GM12872 (cell line): Measurements from ENCODE around the gene PRMT7.
A peak's percentile ranks its signal among the peaks of the same experiment; 100 is the strongest.

Source experiments
- TF ChIP-seq, protein P1 (sequence below): IDR thresholded peaks from 3 replicates; pipeline ENCODE4 v1.5.1; 2011; ENCODE audit warnings: low read depth, mild to moderate bottlenecking, low read length, moderate library complexity; ENCODE audit not compliant: insufficient read depth

The PRMT7 gene

DNA sequence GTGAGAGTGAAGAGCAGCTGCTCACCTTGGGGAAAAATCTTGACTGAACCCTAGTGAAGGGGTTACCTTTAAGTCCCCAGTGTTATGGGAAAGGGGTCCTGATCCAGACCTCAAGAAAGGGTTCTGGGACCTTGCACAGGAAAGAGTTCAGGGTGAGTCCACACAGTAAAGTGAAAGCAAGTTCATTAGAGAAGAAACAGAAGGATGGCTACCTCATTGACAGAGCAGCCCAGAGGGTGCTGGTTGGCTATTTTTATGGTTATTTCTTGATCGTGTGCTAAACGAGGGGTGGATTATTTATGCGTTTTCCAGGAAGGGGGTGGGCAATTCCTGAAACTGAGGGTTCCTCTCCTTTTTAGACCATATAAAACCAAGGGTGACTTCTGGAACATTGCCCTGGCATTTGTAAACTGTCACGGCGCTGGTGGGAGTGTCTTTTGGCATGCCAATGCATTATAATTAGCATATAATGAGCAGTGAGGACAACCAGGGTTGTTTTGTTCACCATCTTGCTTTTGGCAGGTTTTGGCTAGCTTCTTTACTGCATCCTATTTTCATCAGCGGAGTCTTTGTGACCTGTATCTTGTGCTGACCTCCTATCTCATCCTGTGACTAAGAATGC lies 79.0 kb downstream of the PRMT7 start:
- TF ChIP-seq, protein P1, sequence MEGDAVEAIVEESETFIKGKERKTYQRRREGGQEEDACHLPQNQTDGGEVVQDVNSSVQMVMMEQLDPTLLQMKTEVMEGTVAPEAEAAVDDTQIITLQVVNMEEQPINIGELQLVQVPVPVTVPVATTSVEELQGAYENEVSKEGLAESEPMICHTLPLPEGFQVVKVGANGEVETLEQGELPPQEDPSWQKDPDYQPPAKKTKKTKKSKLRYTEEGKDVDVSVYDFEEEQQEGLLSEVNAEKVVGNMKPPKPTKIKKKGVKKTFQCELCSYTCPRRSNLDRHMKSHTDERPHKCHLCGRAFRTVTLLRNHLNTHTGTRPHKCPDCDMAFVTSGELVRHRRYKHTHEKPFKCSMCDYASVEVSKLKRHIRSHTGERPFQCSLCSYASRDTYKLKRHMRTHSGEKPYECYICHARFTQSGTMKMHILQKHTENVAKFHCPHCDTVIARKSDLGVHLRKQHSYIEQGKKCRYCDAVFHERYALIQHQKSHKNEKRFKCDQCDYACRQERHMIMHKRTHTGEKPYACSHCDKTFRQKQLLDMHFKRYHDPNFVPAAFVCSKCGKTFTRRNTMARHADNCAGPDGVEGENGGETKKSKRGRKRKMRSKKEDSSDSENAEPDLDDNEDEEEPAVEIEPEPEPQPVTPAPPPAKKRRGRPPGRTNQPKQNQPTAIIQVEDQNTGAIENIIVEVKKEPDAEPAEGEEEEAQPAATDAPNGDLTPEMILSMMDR, result no peak

DNA sequence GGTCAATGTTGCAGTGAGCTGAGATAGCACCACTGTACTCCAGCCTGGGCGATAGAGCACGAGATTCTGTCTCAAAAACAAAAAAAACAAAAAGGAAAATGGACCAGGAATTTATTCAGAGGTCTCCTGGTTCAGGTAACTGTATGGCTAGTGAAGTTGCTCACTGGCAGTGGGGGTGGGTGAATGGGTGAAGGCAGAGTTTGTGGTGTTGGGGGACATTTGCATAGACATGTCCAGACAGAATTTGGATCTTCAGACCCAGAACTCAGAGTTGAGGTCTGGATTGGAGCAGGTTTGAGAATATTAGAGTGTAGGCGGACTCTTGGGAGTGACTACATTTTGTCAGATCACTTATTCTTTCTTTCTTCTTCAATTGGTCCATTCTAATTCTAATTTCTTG lies 82.5 kb downstream of the PRMT7 start:
- TF ChIP-seq, protein P1, result no peak

DNA sequence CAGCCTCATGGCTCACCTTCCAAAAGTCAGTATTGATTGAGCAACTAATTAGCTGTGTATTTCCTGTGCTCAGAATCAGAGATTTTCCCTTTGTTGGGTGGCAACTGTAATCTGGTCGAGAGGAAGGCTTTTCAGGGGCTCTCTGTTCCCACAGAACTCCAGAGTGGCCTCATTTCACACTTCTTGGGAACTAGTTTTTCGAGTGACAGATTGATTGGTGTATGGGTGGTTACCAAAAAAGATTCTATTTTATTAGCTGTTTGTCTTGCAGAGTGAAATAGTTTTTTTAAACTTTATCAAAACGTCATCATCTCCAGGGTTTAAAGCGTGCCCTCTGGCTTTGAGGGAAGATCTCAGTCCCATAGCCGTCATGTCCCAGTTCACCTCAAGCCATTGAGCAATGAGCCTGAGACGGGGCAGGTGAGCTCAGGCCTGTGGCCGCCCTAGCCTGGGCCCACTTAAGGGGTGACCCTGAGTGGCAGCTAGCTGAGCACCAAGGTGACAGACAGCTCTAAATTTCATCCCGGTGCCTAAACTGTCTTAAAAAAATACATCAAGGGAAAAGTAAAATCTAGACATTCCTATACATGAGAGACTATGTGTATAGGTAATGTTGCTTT lies 84.5 kb downstream of the PRMT7 start:
- TF ChIP-seq, protein P1, result no peak

DNA sequence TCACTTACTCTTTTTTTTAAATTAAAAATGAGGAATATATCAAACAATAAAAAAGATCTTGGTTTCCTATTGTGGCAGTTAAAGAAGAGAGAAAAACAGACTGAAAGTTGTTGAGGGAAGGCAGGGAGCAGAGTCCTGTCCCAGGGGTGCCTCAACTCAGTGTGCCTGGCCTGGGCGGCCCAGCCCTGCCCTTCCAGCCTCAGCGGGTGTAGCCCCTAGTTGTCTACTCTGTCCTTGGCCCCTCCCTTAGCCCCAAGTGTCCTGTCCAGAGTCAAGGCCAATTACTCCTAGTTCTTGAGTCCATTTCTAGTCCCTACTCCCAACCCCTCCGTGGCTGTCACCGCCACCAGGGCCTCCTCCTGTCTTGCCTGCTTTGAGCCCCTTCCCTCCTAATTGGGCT lies 85.0 kb downstream of the PRMT7 start:
- TF ChIP-seq, protein P1, result no peak

DNA sequence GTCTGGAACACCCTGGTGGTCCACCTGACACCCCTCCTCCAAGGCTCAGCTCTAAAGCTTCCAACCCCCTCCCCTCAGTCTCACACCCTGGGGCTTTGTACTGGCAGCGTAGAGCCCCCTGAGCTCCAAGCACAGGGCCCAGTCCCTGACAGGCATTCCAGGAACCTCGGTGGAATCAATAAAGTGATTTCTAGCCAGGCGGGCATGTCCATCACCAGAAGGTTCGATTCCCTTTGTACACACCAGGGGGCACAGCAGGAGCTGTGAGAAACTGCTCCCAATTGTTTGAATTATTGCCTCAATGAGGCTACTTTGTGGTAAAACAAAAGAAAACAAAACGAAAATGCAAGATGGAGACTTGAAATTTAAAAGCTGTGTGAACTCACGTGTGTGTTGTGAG lies 85.7 kb downstream of the PRMT7 start:
- TF ChIP-seq, protein P1, result peak; percentile 77

DNA sequence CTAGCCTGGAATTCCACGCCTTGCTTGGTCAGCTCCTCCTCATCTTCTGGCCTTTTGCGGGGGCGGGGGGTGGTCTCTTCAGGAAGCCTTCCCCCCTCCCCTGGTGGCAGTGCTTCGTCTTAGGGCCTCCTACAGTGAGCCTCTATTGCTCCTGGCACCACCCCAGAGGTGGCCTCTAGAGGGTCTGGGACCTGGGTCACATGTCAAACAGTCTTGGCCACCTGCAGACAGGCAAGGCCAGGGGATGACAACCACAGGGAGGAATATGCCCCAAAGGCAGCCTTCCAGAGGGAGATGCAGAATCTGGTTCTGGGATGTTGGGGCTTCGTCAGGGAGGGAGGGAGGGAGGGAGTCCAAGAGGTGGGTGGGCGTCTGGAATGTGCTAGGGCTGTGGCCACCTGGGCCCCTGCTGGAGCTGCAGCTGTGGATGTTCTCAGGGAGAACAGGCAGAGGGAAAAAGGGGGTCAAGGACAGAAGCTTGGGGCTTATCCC lies 86.9 kb downstream of the PRMT7 start:
- TF ChIP-seq, protein P1, result no peak

DNA sequence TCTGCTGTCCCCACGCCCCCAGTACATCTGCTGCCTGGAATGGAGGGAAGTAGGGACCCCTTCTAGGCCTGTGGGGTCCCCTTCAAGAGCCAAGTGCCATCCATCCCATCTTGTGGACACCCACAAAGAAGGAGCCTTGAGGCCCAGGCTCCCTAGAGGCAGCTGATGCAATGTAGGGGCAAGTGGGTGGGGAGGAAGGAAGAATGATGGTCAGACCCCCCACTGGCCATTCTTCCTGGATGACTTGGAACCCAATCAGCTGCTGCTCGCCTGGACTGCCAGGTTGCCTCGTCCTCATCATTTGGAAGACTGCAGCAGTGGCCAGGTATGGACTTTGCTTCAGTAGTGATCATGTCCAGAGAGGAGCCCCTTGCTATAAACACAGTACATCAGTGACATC lies 88.6 kb downstream of the PRMT7 start:
- TF ChIP-seq, protein P1, result no peak
